KOPT-K1 (cell line): ENCODE results near the gene DRP2.
"Not testable (repeated sequence)": the region's sequence is repeated elsewhere in the genome, so short reads cannot be mapped to it uniquely, and the experiment has no call there.

Experiments used
- H3K27ac ChIP-seq: fragments of 200-600 bp; sonication (generic); 2 replicates; pipeline ENCODE4 v1.5.1; 2016; ENCODE audit warnings: antibody characterized with exemption, mild to moderate bottlenecking, low read depth, low read length; ENCODE audit not compliant: poor library complexity, severe bottlenecking
- H3K36me3 ChIP-seq: fragments of 200-600 bp; sonication (generic); 2 replicates; pipeline ENCODE4 v1.5.1; 2017; ENCODE audit warnings: antibody characterized with exemption, mild to moderate bottlenecking, low read length, moderate library complexity; ENCODE audit not compliant: insufficient read depth
- H3K9me3 ChIP-seq: fragments of 200-600 bp; sonication (generic); 2 replicates; pipeline ENCODE4 v1.5.1; 2017; ENCODE audit warnings: antibody characterized with exemption, low read length, mild to moderate bottlenecking; ENCODE audit not compliant: insufficient read depth, poor library complexity, severe bottlenecking

Gene DRP2, protein sequence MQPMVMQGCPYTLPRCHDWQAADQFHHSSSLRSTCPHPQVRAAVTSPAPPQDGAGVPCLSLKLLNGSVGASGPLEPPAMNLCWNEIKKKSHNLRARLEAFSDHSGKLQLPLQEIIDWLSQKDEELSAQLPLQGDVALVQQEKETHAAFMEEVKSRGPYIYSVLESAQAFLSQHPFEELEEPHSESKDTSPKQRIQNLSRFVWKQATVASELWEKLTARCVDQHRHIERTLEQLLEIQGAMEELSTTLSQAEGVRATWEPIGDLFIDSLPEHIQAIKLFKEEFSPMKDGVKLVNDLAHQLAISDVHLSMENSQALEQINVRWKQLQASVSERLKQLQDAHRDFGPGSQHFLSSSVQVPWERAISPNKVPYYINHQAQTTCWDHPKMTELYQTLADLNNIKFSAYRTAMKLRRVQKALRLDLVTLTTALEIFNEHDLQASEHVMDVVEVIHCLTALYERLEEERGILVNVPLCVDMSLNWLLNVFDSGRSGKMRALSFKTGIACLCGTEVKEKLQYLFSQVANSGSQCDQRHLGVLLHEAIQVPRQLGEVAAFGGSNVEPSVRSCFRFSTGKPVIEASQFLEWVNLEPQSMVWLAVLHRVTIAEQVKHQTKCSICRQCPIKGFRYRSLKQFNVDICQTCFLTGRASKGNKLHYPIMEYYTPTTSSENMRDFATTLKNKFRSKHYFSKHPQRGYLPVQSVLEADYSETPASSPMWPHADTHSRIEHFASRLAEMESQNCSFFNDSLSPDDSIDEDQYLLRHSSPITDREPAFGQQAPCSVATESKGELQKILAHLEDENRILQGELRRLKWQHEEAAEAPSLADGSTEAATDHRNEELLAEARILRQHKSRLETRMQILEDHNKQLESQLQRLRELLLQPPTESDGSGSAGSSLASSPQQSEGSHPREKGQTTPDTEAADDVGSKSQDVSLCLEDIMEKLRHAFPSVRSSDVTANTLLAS

DNA sequence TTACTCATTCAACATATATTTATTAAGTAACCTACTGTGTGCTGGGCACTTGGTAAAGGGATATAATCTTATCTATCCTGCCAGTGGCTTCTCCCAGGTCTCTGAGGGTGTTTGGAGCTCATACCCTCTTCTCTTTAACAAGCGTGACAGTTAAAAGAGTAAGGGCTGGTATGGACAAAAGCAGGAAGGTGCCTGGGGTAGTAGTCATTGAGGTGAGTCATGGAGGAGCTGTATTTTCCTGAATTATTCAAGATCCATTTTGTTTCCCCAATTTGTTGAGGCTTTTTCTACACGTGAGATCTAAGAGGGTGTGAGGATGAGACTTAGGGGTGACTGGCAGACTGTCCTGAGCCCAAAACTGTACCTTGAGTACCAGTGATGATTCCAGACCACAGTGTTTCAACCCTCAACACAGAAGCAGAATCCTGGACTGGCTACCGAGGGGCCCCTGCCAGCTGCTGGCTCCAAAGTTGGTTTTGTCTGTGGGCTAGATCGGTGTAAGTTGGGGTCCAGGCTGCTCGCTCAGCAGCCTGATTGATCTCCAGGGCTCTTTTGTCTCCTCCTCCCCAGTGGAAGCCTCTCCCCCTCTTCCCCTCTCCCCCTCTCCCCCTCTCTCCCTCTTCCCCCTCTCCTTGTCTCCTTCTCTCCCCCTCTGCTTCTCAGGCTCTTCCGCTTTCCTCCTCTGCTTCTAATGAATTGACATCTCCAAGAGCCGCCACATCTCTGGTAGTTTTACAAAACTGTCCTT is at the start of gene DRP2:
TSS of gene DRP2 (plus strand) at position 671 of the 748 bp plus-strand sequence. CDS start 11,862 bp downstream, outside the sequence.
- H3K9me3 ChIP-seq, result no peaks in the 10 kb centered on the region
- H3K27ac ChIP-seq, result no peak within 1 kb of the TSS
- H3K36me3 ChIP-seq, result no peaks in the 10 kb centered on the region

DNA sequence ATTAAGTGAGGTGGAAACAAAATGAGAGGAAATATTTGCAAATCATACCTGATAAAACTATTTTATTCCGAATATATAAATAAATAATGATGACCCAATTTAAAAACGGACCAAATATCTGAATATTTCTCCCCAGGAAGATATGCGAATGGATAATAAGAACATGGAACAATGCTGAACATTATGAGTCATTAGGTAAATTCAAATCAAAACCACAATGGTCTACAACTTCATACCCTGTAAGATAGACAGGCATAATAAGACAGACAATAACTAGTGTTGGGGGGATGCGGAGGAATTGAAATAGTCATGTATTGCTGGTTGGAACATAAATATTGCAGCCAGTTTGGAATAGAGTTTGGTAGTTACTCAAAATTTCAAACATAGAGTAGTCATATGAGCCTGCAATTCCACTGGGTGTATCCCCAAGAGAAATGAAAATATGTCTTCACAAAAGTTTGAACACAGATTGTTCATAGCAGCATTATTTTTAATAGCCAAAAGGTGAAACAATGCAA is 47.6 kb upstream of the DRP2 start:
- Histone ChIP-seq H3K9me3 (no peaks in the 10 kb centered on the region), H3K27ac (no peak overlapping the region), H3K36me3 (no peaks in the 10 kb centered on the region)

DNA sequence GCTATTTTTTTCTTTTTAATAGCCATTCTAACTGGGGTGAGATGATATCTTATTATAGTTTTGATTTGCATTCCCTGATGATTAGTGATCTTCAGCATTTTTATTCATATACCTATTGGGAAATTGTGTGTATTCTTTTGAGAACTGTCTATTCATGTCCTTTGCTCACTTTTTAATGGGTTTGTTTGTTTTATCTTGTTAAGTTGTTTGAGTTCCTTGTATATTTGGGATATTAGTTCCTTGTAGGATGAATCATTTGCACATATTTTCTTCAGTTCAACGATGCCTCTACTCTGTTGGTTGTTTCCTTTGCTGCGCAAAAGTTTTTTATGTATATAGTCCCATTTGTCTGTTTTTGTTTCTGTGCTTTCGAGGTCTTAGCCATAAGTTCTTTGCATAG is 43.1 kb upstream of the DRP2 start:
- H3K27ac ChIP-seq, result no peak overlapping the region
- H3K36me3 ChIP-seq, result no peaks in the 10 kb centered on the region
- H3K9me3 ChIP-seq, result no peaks in the 10 kb centered on the region

DNA sequence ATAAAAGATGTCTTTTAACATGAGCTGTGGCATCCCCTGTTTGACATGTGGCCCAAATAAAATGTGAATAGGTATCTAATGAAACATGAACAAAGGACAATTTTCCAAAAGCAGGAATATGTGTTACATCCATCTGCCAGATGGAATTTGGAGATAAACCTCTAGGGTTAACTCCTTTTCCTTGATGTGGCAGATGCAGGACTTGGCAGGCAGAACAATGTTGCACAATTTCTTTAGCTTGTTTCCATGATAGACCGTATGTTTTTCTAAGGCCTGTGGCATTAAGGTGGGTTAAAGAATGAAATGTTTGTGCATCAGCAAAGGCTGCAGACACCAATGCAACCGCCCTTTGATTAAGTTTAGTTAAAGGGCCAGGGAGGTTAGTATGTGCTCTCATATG is 34.7 kb upstream of the DRP2 start:
- H3K36me3 ChIP-seq, H3K27ac ChIP-seq, H3K9me3 ChIP-seq: not testable (repeated sequence)

DNA sequence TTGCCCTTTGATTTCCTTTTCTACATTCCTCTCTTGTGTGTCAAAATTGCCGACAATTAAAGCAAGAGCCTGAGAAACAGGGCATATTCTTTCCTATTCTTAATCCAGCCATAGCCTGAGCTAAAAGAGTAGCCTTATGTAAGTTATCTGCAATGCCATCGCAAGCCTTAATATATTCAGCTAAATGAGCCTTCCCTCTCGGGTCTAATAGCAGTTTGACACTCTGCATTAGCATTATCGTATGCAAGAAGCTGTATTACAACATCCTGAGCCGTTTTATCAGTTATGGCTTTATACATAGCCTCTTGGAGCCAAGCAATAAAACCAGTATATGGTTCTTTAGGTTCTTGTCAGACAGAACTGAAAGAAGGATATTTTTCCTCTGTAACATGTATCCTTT is 31.6 kb upstream of the DRP2 start:
- H3K27ac ChIP-seq, H3K36me3 ChIP-seq, H3K9me3 ChIP-seq: not testable (repeated sequence)

DNA sequence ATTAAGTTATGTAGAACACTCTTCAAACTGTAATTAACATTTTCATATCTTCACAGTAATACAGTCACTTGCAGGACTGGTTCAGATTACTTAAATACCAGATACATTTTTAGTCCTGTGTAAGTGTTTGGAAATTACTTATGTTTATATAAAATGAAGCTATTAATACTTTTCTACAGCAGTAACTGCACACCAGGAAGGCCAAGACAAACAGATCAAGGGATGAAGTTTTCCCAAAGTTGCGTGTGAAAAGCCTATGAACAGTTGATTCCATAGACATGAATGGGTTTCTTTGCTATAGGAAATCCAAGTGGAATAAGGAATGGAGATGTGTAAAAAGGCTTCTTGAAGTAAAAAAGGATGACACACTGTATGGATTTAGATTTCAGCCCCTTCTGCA is 28.9 kb upstream of the DRP2 start:
- Histone ChIP-seq H3K27ac (no peak overlapping the region), H3K36me3 (no peaks in the 10 kb centered on the region), H3K9me3 (no peaks in the 10 kb centered on the region)

DNA sequence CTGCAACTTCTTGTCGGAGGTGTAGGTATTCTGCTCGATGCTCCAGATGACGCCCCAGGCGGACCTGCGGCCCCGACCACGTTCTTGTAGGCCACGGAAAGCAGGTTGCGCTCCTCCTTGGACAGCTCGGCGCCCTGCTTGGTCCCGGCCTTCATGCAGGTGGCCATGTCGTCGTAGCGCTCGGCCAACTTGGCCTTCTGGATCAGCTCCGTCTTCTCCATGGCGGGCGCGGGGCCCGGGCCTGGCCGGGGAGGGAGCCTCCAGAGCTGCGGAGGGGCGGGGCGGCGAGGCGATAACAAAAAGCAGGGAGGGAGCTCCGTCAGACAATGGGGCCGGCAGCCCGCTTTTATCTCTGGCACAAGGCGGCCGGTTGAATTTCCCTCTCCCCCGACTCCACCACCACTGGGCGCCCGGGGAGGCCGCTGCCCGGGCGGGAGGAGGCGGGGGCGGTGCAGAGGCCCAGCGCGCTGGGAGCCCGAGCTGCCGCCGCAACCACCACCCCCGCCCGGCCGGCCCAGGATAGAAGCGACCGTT is 28.3 kb upstream of the DRP2 start:
- H3K9me3 ChIP-seq, result no peaks in the 10 kb centered on the region
- no peaks in the 10 kb centered on the region for H3K36me3 ChIP-seq

DNA sequence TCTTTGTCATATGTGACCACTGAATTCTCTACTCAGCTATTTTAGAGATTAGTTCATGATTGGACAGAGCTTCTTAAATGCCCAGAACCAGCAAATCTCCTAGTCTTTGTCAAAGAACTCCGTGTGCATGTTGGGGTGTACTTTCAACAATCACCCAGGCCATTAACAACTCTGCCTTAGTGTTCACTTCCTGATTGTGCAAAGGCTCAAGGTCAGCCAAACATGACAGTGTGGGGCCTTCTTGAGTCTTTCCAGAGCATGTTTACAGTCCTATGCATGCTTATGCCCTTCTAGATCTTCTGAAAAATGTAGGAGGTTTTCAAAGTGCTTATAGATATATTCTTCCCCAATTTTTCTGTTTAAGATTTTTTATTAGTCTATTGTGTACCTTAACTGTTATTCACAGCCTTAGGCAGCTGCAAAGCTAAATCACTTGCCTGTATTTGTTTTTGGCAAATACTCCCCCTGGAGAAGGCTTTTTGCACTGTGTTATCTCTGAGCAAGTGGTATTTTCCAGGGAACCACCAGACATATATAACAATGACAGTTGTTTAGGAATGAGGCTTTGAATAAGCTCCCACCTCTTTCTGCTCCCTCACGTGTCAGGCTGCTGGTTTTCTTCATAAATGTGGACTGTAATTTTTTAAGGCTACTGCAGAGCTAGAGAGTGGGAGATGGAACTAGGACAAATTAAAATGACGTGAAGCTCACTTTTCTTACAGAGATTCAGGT is 24.0 kb upstream of the DRP2 start:
- H3K36me3 ChIP-seq, result no peaks in the 10 kb centered on the region

More for the DNA sequence above, 28.3 kb upstream of the DRP2 start:
- no peak overlapping the region for H3K27ac ChIP-seq

DNA sequence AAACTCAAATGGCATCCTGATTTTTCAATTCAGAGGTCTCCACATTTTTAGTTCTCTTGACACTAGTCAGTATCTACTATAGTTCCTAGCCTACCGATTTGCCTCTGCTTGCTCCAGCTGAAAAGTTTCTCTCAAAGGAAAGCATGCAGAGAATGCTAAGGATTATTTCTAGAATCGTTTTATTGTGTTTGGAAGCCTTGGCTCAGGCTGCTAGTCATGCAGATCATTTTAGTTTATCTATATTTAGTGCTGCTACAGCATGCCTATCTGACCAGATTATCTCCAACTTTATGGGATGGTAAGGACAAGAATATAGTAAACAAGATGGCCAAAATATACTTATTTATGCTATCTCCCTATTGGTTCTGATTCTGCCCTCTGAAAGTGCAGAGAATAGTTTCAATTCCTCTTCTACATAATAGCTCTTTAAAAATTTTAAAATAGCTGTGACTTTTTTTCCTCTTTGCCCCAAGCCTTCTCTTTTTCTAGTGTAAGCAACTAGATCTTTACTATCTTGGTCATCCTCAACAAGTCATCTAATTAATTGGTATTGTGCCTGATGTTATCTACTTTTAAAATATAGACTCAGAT is 15.7 kb upstream of the DRP2 start:
- H3K36me3 ChIP-seq, result no peaks in the 10 kb centered on the region
- no peaks in the 10 kb centered on the region for H3K9me3 ChIP-seq
- H3K27ac ChIP-seq, result no peak overlapping the region

More for the DNA sequence above, 24.0 kb upstream of the DRP2 start:
- Histone ChIP-seq H3K9me3 (no peaks in the 10 kb centered on the region), H3K27ac (no peak overlapping the region)

DNA sequence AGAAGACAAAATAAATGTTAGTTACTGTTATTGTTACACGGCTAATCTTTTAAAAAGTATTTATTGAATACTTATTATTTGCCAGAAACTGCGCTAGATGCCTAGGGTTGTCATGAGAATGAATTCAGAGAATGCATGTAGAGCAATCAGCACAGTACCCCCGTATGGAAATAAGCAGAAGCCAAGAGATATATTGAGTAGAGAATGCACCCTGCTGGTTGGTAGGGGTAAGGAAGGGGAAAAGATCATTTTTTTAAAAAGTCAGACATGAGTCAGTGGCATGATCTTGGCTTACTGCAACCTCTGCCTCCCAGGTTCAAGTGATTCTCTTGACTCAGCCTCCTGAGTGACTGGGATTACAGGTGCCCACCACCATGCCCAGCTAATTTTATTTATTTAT is 13.1 kb upstream of the DRP2 start:
- no peak overlapping the region for H3K27ac ChIP-seq
- no peaks in the 10 kb centered on the region for H3K9me3 ChIP-seq
- no peaks in the 10 kb centered on the region for H3K36me3 ChIP-seq

DNA sequence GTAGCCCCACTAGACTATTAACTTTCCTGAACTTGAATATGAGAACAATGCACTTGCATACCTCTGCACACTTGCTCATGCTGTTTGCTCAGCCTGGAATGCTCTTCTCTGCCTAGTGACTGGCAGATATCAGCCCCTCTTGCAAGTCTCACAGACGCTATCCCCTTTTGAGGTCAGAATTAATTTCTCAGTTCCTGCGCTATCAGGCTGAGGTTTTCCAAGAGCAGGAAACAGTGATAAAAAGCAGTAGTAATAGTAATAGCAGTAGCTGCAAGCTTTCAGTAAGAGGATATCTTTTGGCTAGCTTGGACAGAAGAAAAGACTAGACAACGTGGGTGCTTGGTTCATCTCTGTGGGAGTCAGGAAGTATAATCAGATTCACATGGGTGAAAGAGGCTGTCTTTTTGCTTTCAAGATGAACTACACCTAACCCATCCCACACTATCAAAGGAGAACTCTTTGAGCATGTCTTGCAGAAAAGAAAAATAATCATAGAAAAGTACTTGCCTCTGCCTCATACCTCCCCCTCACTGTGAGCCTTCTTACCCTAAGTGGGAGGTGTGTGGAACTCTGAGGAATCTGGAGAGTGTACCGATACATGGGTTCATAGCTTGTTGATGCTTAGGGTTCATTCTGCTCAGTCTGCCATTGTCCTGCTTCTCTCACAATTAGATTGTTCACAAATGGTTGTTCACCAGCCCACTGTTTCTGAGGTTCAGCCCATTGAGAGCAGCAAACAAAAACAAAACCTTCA is 11.3 kb upstream of the DRP2 start:
- Histone ChIP-seq H3K36me3 (no peaks in the 10 kb centered on the region), H3K9me3 (no peaks in the 10 kb centered on the region), H3K27ac (no peak overlapping the region)

DNA sequence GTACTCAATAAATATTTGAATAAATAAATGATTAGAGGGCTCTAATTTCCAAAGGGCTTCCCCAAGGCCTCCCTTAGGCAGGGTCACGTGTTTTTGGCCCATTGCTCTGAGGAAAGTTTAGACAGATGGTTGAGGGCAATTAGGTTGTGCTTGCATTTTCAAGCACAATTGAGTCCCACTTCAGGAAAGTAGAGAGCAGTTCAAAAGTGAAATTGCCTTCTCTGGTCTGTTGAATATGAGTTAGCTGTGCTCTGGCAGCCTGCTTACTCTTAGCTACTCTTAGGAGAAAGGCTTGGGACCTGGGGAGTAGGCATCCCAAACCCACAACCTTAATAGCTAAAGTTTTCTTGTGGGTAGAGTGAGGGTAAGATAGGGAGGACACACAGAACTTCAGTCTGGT is 9.0 kb upstream of the DRP2 start:
- no peaks in the 10 kb centered on the region for H3K9me3 ChIP-seq
- no peaks in the 10 kb centered on the region for H3K36me3 ChIP-seq
- H3K27ac ChIP-seq, result no peak overlapping the region

DNA sequence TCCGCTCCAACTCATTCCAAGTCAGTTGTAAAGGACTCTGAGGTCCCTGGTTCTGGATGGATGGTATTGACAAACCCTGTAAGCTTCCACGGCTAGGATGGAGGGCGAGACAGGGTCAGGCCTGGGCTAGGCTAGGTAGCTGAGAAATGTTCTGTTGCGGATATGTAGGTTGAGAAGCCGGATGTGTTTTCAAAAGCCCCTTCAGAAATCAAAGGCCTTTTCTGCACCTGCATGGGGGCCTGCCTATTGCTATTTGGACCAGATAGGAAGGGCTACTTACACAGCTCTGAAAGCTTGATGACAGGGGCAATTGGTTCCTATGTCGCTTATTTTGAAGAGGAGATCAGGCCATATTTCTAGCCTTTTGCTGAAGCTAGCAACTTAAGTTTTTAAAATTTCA is 1.9 kb upstream of the DRP2 start:
- H3K9me3 ChIP-seq, result no peaks in the 10 kb centered on the region
- H3K36me3 ChIP-seq, result no peaks in the 10 kb centered on the region
- no peak overlapping the region for H3K27ac ChIP-seq
